22Rv1 (cell line): ENCODE measurements around the gene CDC14B.

Source experiments
- H3K27ac ChIP-seq: fragments of 450-650 bp; 2 replicates; pipeline ENCODE4 v1.5.1; 2017
- ZFX ChIP-seq: fragments of 450-650 bp; IDR thresholded peaks from 2 replicates; pipeline ENCODE4 v1.6.1; 2017; ENCODE audit warnings: antibody characterized with exemption, borderline replicate concordance
- TF ChIP-seq, protein P1 (sequence below): fragments of 450-650 bp; IDR thresholded peaks from 2 replicates; pipeline ENCODE4 v1.5.1; 2017; ENCODE audit warnings: mild to moderate bottlenecking

The CDC14B gene

DNA sequence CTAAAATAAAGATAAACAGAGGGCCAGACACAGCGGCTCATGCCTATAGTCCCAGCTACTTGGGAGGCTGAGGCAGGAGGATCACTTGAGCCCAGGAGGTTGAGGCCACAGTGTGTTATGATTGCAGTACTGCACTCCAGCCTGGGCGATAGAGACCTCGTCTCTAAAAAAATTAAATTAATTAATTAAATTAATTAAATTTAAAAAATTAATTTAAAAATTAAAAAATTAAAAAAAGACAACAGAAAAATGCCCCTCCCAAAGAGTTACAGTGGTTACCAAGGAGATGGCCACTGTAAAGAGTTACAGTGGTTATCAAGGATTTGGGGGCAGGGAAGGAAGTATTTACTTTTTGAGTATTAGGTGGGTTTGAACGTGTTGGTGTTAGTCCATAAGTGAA is 38.3 kb downstream of the CDC14B start:
- TF ChIP-seq, protein P1, sequence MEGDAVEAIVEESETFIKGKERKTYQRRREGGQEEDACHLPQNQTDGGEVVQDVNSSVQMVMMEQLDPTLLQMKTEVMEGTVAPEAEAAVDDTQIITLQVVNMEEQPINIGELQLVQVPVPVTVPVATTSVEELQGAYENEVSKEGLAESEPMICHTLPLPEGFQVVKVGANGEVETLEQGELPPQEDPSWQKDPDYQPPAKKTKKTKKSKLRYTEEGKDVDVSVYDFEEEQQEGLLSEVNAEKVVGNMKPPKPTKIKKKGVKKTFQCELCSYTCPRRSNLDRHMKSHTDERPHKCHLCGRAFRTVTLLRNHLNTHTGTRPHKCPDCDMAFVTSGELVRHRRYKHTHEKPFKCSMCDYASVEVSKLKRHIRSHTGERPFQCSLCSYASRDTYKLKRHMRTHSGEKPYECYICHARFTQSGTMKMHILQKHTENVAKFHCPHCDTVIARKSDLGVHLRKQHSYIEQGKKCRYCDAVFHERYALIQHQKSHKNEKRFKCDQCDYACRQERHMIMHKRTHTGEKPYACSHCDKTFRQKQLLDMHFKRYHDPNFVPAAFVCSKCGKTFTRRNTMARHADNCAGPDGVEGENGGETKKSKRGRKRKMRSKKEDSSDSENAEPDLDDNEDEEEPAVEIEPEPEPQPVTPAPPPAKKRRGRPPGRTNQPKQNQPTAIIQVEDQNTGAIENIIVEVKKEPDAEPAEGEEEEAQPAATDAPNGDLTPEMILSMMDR: no peak
- no peak for TF ChIP-seq ZFX
- no peak overlapping the region for H3K27ac ChIP-seq

DNA sequence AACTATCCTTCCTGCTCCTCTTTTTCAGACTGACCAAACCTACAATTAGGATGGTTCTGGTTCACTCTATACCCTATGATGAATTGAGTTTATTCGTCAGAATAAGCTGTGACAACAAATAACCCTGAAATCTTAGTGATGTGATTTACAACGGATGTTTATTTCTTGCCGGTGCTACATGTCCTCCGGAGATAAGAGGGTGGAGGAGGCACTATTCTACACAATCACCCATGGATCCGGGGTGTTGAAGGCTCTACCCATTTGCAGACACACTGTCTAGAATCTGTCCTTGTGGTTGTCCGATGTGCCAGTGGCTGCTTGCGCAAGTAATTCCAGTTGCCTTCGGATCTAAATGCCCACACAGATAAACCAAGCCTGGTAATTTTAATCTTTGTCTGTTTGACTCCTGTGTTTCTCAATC is 44.7 kb downstream of the CDC14B start:
- TF ChIP-seq, protein P1: no peak
- no peak for TF ChIP-seq ZFX
- H3K27ac ChIP-seq: no peak overlapping the region

DNA sequence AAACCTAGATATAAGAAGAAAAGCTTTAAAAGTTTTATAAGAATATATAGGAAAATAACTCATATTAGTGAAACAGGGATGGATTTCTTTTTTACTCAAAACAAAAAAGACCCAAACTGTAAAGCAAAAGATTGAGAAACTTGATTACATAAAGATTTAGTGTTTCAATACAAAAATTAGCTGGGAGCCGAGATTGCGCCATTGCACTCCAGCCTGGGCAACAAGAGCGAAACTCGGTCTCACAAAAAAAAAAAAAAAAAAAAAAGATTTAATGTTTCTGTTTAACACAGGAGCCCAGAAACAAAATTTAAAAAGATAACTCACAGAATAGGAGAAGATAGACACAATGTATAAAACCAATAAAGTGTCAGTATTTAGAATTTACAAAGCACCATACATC is 45.2 kb downstream of the CDC14B start:
- no peak overlapping the region for H3K27ac ChIP-seq
- TF ChIP-seq ZFX: no peak
- TF ChIP-seq, protein P1: no peak

DNA sequence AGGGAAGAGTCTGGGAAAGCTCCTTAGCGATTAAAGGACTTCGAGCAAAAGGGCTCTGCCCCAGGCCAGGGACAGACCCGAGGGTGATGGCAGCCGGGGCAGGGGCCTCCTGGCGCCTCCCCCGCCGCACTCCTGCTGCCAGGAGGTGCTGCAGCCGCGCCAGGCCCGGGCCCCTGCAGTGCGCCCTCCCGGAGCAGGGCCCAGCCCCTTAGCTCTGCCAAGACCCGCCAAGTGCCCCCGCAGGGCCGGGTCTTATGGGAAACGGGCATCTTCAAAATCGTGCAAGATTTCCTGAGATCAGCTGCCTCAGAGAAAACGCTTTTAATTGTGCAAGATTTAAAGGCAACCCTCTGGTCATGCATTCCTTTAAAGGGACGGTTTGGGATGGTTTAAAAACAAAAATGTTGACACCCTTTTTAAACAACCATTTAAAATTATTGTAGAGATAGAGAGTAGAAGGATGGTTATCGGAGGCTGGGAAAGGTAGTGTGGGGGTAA is 52.4 kb downstream of the CDC14B start:
- TF ChIP-seq, protein P1: no peak
- no peak for TF ChIP-seq ZFX
- no peak overlapping the region for H3K27ac ChIP-seq

- TF ChIP-seq ZFX: no peak
- TF ChIP-seq, protein P1: peak; percentile 70
Observed at GRCh38 chr9:96566498-96567202, 53.0 kb downstream of the CDC14B start.

DNA sequence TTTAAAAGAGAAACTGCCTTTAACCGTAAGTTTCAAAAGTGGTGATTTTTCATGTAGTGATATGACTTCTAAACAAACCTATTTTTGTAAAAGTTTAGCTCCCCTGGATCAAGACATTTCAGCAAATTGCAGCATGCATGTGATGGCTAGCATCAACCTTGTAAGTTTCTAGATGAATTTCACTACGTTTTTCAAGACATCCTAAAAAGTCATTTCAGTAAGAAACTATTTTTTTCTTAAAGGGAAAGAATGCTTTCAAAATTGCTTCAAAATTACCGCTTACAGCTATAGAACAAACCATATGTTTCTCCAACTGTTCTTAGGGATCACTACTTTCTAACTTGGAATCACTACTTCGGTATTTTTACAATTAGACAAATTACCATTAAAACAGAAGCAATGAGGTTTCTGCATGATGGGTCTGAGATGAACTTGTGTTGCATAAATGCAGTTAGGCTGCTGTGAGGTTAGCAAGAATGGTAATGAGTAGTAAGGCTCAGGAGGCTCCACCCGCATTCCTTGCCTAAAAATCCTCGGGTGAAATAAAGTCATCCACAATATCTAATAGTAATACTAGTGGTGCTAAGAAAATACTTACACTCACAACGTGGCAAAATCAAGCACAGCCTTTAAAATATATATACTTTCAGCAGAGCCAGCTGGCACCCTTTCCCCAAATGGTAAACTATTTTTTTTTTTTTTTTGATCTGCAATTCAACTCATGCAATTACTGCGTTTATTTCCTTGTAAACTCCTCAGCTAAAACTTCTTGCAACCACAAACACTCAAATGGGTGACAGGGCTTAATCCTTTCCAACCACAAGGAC is 53.8 kb downstream of the CDC14B start:
- no peak overlapping the region for H3K27ac ChIP-seq
- TF ChIP-seq, protein P1: no peak
- no peak for TF ChIP-seq ZFX

More at GRCh38 chr9:96566498-96567202, 53.0 kb downstream of the CDC14B start:
- no peak overlapping the region for H3K27ac ChIP-seq

GRCh38 chr9:96564217-96564616 is 55.4 kb downstream of the CDC14B start:
- TF ChIP-seq, protein P1: no peak
- TF ChIP-seq ZFX: no peak
- no peak overlapping the region for H3K27ac ChIP-seq
